Bronchial epithelial cell (primary cell): ENCODE measurements around the gene CDH12. TPM values are rescaled to one million over a fixed set of nuclear protein-coding genes. Genes with fewer than 3 reads are reported as not detected.
A peak's percentile ranks its signal among the peaks of the same experiment; 100 is the strongest.

Experiments used
- DNase-seq: peaks from one replicate; pipeline ENCODE4 v3.0.0-alpha.2; 2010; ENCODE audit warnings: low read depth
- FAIRE-seq: peaks from 2 replicates; lab custom pipeline; 2011; peaks lifted over from hg19 to GRCh38; lab: Jason Lieb, UNC
- H3K27me3 ChIP-seq: 2 replicates; pipeline ENCODE4 v1.5.1; 2011; ENCODE audit warnings: low read length; ENCODE audit not compliant: control insufficient read depth, insufficient read depth
- H3K36me3 ChIP-seq: 2 replicates; pipeline ENCODE4 v1.5.1; 2011; ENCODE audit warnings: low read length; ENCODE audit not compliant: control insufficient read depth, insufficient read depth
- H3K4me3 ChIP-seq: 2 replicates; pipeline ENCODE4 v1.5.1; 2011; ENCODE audit warnings: mild to moderate bottlenecking, low read depth, low read length, control low read depth
- total RNA-seq: library from RNA; depleted of rRNA; stranded (reverse); fragments of >200 nt; gene quantifications from 2 replicates; pipeline ENCODE4 v1.2.1, GENCODE V29; 2014
- TF ChIP-seq, protein P1 (sequence below): IDR thresholded peaks from 2 replicates; pipeline ENCODE4 v1.5.1; 2011; ENCODE audit warnings: mild to moderate bottlenecking, moderate library complexity, low read length, control low read depth, inconsistent platforms; ENCODE audit not compliant: insufficient read depth, severe bottlenecking

CDH12 gene
- total RNA-seq, 1 donor from 2014 or later, result not detected

GRCh38 chr5:22591461-22591860 lies 261.7 kb downstream of the CDH12 start:
- TF ChIP-seq, protein P1, sequence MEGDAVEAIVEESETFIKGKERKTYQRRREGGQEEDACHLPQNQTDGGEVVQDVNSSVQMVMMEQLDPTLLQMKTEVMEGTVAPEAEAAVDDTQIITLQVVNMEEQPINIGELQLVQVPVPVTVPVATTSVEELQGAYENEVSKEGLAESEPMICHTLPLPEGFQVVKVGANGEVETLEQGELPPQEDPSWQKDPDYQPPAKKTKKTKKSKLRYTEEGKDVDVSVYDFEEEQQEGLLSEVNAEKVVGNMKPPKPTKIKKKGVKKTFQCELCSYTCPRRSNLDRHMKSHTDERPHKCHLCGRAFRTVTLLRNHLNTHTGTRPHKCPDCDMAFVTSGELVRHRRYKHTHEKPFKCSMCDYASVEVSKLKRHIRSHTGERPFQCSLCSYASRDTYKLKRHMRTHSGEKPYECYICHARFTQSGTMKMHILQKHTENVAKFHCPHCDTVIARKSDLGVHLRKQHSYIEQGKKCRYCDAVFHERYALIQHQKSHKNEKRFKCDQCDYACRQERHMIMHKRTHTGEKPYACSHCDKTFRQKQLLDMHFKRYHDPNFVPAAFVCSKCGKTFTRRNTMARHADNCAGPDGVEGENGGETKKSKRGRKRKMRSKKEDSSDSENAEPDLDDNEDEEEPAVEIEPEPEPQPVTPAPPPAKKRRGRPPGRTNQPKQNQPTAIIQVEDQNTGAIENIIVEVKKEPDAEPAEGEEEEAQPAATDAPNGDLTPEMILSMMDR, result no peak
- DNase-seq (no peak), FAIRE-seq (no peak)
- Histone ChIP-seq H3K36me3 (no peaks in the 10 kb centered on the region), H3K4me3 (no peak overlapping the region), H3K27me3 (no peaks in the 10 kb centered on the region)

DNA sequence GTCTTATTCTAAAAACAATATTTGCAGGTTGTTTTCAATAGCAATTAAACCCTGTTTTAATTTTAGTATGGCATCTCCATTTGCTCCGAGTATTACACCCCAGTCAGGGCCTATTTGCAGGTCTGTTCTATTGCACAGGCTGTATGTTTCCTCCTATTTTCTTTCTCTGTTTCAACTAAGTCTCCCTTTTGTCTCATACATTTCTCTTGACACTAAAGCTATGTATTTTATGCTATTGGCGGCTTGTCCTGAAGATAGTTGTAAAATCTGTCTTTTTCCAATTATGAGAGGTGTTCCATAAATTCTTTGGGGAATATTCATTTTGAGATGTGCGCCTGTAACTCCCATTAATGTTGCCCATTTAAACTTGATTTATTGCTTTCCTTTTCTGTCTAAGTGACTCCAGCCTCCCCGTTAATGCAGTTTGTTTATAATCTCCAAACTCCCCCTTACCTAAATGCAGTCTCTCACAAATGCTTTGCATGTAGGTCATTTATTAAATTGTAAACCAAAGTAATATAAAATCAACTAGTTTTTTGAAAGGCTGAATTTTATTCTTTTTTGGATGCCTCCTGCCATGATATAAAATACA lies 262.4 kb downstream of the CDH12 start:
- no peaks in the 10 kb centered on the region for H3K36me3 ChIP-seq
- FAIRE-seq (no peak), DNase-seq (no peak)
- no peaks in the 10 kb centered on the region for H3K27me3 ChIP-seq
- no peak overlapping the region for H3K4me3 ChIP-seq
- TF ChIP-seq, protein P1, result no peak

- TF ChIP-seq, protein P1, result no peak
- Histone ChIP-seq H3K27me3 (no peaks in the 10 kb centered on the region), H3K4me3 (no peak overlapping the region), H3K36me3 (no peaks in the 10 kb centered on the region)
- no peak for FAIRE-seq
- no peak for DNase-seq
Measured at GRCh38 chr5:22577711-22578110, 275.4 kb downstream of the CDH12 start.

- no peak for FAIRE-seq
- Histone ChIP-seq H3K27me3 (no peaks in the 10 kb centered on the region), H3K36me3 (no peaks in the 10 kb centered on the region), H3K4me3 (no peak overlapping the region)
- TF ChIP-seq, protein P1, result no peak
- no peak for DNase-seq
Measured at GRCh38 chr5:22577006-22577405, 276.1 kb downstream of the CDH12 start.

DNA sequence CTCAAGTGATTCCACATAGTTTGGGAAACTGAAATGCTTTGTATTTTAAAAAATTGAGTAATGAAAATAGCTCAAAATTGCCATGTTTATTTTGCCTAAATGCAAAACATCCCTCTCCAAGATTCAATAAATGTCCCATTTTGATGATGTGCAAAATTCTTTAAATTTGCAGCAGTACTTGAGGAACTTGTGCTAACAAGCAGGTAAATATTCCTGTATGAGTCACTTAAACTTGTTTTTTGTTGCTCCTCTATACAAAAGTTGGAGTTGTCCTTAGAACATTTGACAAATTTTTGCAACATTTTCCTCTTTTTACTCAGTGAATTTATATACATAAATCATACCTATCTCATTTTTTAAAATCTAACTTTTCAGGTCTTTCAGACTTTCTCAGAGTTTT lies 280.2 kb downstream of the CDH12 start:
- H3K4me3 ChIP-seq, result no peak overlapping the region
- FAIRE-seq (no peak), DNase-seq (peak; percentile 40)
- TF ChIP-seq, protein P1, result no peak
- H3K27me3 ChIP-seq, result no peaks in the 10 kb centered on the region
- H3K36me3 ChIP-seq, result no peaks in the 10 kb centered on the region

GRCh38 chr5:22567983-22568382 lies 285.2 kb downstream of the CDH12 start:
- H3K27me3 ChIP-seq, result no peaks in the 10 kb centered on the region
- no peak overlapping the region for H3K4me3 ChIP-seq
- DNase-seq (no peak), FAIRE-seq (no peak)
- TF ChIP-seq, protein P1, result no peak
- H3K36me3 ChIP-seq, result no peaks in the 10 kb centered on the region
